Immature natural killer cell (primary cell): ENCODE data around the gene MAL. TPM values are rescaled to one million over a fixed set of nuclear protein-coding genes. Genes with fewer than 3 reads are reported as not detected.
A peak's percentile ranks its signal among the peaks of the same experiment; 100 is the strongest.

Source experiments
- DNase-seq, 3 donors: peaks; one replicate each; pipeline ENCODE4 v3.0.0; 2022; ENCODE audit warnings: mixed read lengths in 1 of 3
- H3K27ac Mint-ChIP-seq, 6 donors: one replicate each; pipeline ENCODE4 v1.8.0; 2020; ENCODE audit warnings: mixed read lengths in 6 of 6, mild to moderate bottlenecking in 5 of 6, inconsistent platforms in 4 of 6, moderate library complexity in 3 of 6
- H3K27me3 Mint-ChIP-seq, 3 donors: one replicate each; pipeline ENCODE4 v1.8.0; 2020 to 2021; ENCODE audit warnings: low read depth in 3 of 3, mild to moderate bottlenecking in 3 of 3, mixed read lengths in 3 of 3, moderate library complexity in 3 of 3, inconsistent platforms in 1 of 3
- H3K36me3 Mint-ChIP-seq, 3 donors: one replicate each; pipeline ENCODE4 v1.8.0; 2020; ENCODE audit warnings: mixed read lengths in 3 of 3, inconsistent platforms in 2 of 3, mild to moderate bottlenecking in 2 of 3
- H3K4me1 Mint-ChIP-seq, 2 donors: one replicate each; pipeline ENCODE4 v1.8.0; 2020; ENCODE audit warnings: inconsistent platforms in 2 of 2, mild to moderate bottlenecking in 2 of 2, mixed read lengths in 2 of 2, moderate library complexity in 1 of 2
- H3K4me3 Mint-ChIP-seq, 5 donors: one replicate each; pipeline ENCODE4 v1.8.0; 2020; ENCODE audit warnings: mild to moderate bottlenecking in 5 of 5, mixed read lengths in 5 of 5, inconsistent platforms in 3 of 5, moderate library complexity in 3 of 5
- H3K9me3 Mint-ChIP-seq, 6 donors: one replicate each; pipeline ENCODE4 v1.8.0; 2020; ENCODE audit warnings: mild to moderate bottlenecking in 6 of 6, mixed read lengths in 6 of 6, inconsistent platforms in 4 of 6, moderate library complexity in 3 of 6
- polyA plus RNA-seq, 3 donors: library from polyadenylated mRNA; unstranded; fragments of 300-500 nt; fragmentation: Illumina TruSeq; gene quantifications; one replicate each; pipeline ENCODE4 v1.2.3, GENCODE V29; 2021

Gene MAL
- polyA plus RNA-seq, 3 donors from 2014 or later: 1.2 to 1.9 (median 1.6) TPM

- no peaks in the 10 kb centered on the region for H3K9me3 Mint-ChIP-seq
- no peaks in the 10 kb centered on the region for H3K36me3 Mint-ChIP-seq
- H3K27me3 Mint-ChIP-seq: peaks cover 0 to 8% (median 3%) of the 10 kb centered on the region in 3 donors
- H3K4me1 Mint-ChIP-seq: no peaks in the 10 kb centered on the region
- H3K4me3 Mint-ChIP-seq: no peak overlapping the region
- no peak for DNase-seq
- no peak overlapping the region for H3K27ac Mint-ChIP-seq
Observed at GRCh38 chr2:95069465-95069864, 44.0 kb downstream of the MAL start.

GRCh38 chr2:95071856-95072255 is 46.3 kb downstream of the MAL start:
- Mint-ChIP-seq H3K36me3 (no peaks in the 10 kb centered on the region), H3K27me3 (peaks cover 0 to 4% (median 3%) of the 10 kb centered on the region in 3 donors), H3K27ac (no peak overlapping the region), H3K4me1 (peaks cover 5 to 7% of the 10 kb centered on the region in 2 donors), H3K9me3 (no peaks in the 10 kb centered on the region), H3K4me3 (no peak overlapping the region)
- no peak for DNase-seq

DNA sequence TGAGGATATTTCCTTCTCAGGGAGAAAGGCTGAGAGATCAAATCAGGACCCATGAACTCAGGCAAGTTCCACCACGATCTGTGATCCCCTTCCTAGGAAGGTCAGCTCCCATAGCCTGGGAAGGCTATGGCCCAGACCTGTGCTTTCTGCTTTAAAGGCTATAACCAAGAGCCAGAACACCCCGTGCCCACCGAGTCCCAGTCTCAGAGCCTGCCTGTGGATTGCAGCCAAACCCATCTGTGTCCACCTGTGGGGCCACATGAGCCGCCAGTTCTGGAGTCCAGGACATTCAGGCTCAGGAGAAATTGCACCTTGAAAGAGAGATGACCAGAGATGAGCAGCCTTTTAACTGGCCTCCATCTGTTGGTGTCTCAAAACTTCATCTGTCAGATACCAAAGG is 46.9 kb downstream of the MAL start:
- Mint-ChIP-seq H3K36me3 (no peaks in the 10 kb centered on the region), H3K4me3 (no peak overlapping the region), H3K9me3 (no peaks in the 10 kb centered on the region)

GRCh38 chr2:95073856-95074662 is 48.6 kb downstream of the MAL start:
- no peak for DNase-seq
- peaks cover 0 to 11% (median 6%) of the 10 kb centered on the region in 3 donors for H3K27me3 Mint-ChIP-seq

More for the DNA sequence above, 46.9 kb downstream of the MAL start:
- peaks cover 9 to 11% of the 10 kb centered on the region in 2 donors for H3K4me1 Mint-ChIP-seq
- peaks cover 0 to 6% (median 6%) of the 10 kb centered on the region in 3 donors for H3K27me3 Mint-ChIP-seq
- H3K27ac Mint-ChIP-seq: no peak overlapping the region
- DNase-seq: no peak

GRCh38 chr2:95074663-95075439 is 49.3 kb downstream of the MAL start:
- Mint-ChIP-seq H3K27ac (no peak overlapping the region), H3K4me1 (peaks cover 9 to 13% of the 10 kb centered on the region in 2 donors), H3K27me3 (peaks cover 0 to 11% (median 6%) of the 10 kb centered on the region in 3 donors), H3K36me3 (no peaks in the 10 kb centered on the region), H3K9me3 (no peaks in the 10 kb centered on the region), H3K4me3 (no peak overlapping the region)
- DNase-seq: no peak

More at GRCh38 chr2:95073856-95074662, 48.6 kb downstream of the MAL start:
- H3K9me3 Mint-ChIP-seq: no peaks in the 10 kb centered on the region
- H3K27ac Mint-ChIP-seq: no peak overlapping the region
- no peaks in the 10 kb centered on the region for H3K36me3 Mint-ChIP-seq
- H3K4me1 Mint-ChIP-seq: peaks cover 9 to 13% of the 10 kb centered on the region in 2 donors
- H3K4me3 Mint-ChIP-seq: no peak overlapping the region

GRCh38 chr2:95075440-95076132 is 50.1 kb downstream of the MAL start:
- H3K27me3 Mint-ChIP-seq: peaks cover 0 to 11% (median 6%) of the 10 kb centered on the region in 3 donors
- peaks cover 9 to 13% of the 10 kb centered on the region in 2 donors for H3K4me1 Mint-ChIP-seq
- H3K9me3 Mint-ChIP-seq: no peaks in the 10 kb centered on the region
- H3K36me3 Mint-ChIP-seq: no peaks in the 10 kb centered on the region
- H3K27ac Mint-ChIP-seq: no peak overlapping the region
- H3K4me3 Mint-ChIP-seq: peak overlapping the region in 1 of 5 donors; percentile 35
- no peak for DNase-seq

DNA sequence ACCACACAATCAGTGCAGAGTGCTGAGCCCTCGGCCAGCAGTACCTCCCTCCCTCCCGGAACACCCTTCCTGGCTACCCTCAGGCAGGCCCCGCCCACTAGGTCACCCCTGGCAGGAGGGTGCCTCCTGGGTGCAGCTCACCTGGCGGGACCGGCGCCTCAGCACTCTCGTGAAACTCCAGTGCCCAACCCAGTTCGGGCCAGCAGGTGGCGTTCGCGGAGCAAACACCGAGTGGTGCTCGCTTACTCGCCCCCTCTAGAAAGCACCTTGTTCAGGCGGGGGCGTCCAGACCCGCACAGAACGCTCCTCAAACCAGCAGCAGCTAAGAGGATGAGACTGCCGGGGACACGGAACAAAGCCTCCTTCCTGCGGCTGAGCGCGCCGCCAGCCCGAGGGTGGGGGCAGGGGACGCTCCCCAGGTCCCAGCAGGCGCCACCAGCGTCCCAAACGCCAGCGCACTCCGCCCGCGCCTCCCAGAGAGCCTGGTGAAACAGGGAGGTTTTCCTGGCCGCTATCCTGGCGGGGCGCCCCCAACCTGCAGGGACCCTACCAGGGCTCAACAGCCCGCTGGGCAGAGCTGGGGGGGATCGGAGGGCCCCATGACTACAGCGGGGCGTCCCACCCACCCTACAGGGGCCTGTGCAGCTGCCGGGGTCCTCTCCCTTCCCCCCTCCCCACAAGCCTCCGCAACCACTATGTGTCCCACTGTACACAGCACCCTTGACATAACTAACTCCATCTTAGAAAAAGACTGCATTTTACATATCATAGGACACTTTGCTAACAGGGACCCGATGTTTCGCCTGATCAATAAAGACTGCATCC is 51.4 kb downstream of the MAL start:
- Mint-ChIP-seq H3K36me3 (no peaks in the 10 kb centered on the region), H3K27ac (peak overlapping the region in 1 of 6 donors; percentile 61), H3K4me3 (peak overlapping the region; percentile 18 to 71 (median 66)), H3K4me1 (peaks cover 9 to 13% of the 10 kb centered on the region in 2 donors), H3K9me3 (no peaks in the 10 kb centered on the region), H3K27me3 (peaks cover 0 to 9% (median 6%) of the 10 kb centered on the region in 3 donors)
- DNase-seq: peak; percentile 48 to 57 (median 49)

GRCh38 chr2:95077530-95077825 is 52.0 kb downstream of the MAL start:
- peak overlapping the region in 4 of 5 donors; percentile 2 to 71 (median 22) for H3K4me3 Mint-ChIP-seq
- H3K27ac Mint-ChIP-seq: peak overlapping the region in 1 of 6 donors; percentile 61
- DNase-seq: no peak
- no peaks in the 10 kb centered on the region for H3K9me3 Mint-ChIP-seq
- H3K36me3 Mint-ChIP-seq: no peaks in the 10 kb centered on the region
- H3K27me3 Mint-ChIP-seq: peaks cover 0 to 9% (median 2%) of the 10 kb centered on the region in 3 donors
- H3K4me1 Mint-ChIP-seq: peaks cover 9 to 13% of the 10 kb centered on the region in 2 donors

DNA sequence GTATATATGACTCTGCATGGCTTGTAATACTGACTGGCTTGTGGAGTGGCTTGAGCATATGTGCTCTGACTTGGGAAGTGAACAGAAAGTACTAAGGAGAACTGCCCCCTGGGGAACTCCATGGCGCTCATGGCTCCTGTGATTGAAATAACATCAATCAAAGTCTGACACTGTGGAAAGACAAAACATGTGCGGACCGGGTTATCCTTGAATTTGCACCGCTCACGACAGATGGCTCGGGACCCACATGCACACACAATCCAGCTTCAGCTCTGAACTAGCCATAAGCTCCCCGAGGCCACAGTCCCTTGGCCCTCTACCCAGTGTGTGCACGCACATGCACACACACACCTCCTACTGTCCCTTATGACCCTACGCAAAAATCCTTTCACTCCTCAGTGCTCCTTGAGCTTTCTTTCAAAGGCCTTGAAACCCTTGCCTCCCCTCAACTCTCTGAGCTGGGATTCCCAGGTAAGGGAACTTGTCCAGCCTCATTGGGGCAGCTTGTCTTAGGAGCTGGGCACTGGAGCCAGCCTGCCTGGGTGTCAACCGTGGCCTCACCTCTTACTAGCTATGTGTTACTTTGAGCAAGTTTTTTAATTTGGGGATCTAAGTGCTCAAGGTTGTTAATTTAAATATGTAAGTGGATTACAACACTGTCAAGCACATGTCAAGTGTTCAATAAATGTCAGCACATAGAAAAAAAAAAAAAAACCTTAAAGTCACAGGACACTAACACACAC is 52.5 kb downstream of the MAL start:
- Mint-ChIP-seq H3K4me3 (peak overlapping the region in 2 of 5 donors; percentile 44 to 71), H3K4me1 (peaks cover 9 to 13% of the 10 kb centered on the region in 2 donors), H3K27me3 (peaks cover 0 to 9% (median 2%) of the 10 kb centered on the region in 3 donors)

DNA sequence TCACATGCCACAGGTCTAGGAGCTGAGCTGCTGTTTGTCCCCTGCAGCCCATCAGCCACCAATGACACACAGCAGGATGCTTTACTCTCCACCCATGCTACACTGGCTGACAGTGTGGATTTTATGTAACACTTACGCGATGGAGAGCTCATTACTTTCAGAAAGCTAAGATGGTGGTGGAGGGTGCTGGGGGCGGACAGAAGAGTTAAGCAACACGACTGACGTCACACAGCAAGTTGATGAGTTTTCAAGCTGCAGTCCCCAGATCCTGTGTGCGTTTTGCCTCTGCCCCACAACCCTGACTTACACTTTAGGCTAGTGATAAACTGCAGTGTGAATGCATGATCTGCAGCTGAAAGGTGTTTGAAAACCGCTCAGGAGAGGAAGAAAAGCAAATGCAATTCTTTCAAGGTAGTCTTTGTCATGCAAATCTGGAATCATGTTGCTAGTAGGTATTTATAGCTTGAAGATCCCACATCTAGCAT is 53.7 kb downstream of the MAL start:
- Mint-ChIP-seq H3K27ac (no peak overlapping the region), H3K36me3 (peaks cover 0 to 3% (median 0%) of the 10 kb centered on the region in 3 donors), H3K27me3 (peaks cover 0 to 9% (median 2%) of the 10 kb centered on the region in 3 donors), H3K4me1 (peaks cover 9 to 13% of the 10 kb centered on the region in 2 donors), H3K4me3 (no peak overlapping the region), H3K9me3 (no peaks in the 10 kb centered on the region)
- DNase-seq: no peak

More for the DNA sequence above, 52.5 kb downstream of the MAL start:
- Mint-ChIP-seq H3K9me3 (no peaks in the 10 kb centered on the region), H3K36me3 (no peaks in the 10 kb centered on the region), H3K27ac (no peak overlapping the region)
- no peak for DNase-seq

- H3K27ac Mint-ChIP-seq: no peak overlapping the region
- no peaks in the 10 kb centered on the region for H3K9me3 Mint-ChIP-seq
Observed at GRCh38 chr2:95082477-95082876, 57.0 kb downstream of the MAL start.

DNA sequence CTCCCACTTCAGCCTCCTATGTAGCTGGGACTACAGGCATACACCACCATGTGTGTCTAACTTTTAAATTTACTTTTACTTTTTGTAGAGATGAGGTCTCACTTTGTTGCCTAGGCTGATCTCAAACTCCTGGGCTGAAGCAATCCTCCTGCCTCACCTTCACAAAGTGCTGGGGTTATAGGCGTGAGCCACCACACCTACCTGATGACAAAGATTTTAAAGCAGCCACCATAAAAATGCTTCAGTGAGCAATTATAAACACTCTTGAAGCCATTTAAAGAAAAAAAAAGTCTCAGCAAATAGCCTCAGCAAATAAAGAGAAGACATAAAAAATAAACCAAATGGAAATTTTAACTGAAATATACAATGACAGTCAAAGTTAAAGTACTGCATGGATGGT is 60.5 kb downstream of the MAL start:
- H3K27ac Mint-ChIP-seq: no peak overlapping the region

More at GRCh38 chr2:95082477-95082876, 57.0 kb downstream of the MAL start:
- DNase-seq: no peak
- H3K36me3 Mint-ChIP-seq: peaks cover 20 to 24% (median 23%) of the 10 kb centered on the region in 3 donors
- H3K27me3 Mint-ChIP-seq: peaks cover 0 to 4% (median 0%) of the 10 kb centered on the region in 3 donors
- peaks cover 0 to 2% of the 10 kb centered on the region in 2 donors for H3K4me1 Mint-ChIP-seq
- no peak overlapping the region for H3K4me3 Mint-ChIP-seq

More for the DNA sequence above, 60.5 kb downstream of the MAL start:
- DNase-seq: no peak
- Mint-ChIP-seq H3K9me3 (no peaks in the 10 kb centered on the region), H3K4me3 (no peak overlapping the region), H3K27me3 (peaks cover 0 to 3% (median 0%) of the 10 kb centered on the region in 3 donors), H3K4me1 (no peaks in the 10 kb centered on the region), H3K36me3 (peaks cover 31 to 37% (median 31%) of the 10 kb centered on the region in 3 donors)
